ENCODE results near the gene HOMER2. TPM values are rescaled to one million over a fixed set of nuclear protein-coding genes. Genes with fewer than 3 reads are reported as not detected.
"Not testable (repeated sequence)": the region's sequence is repeated elsewhere in the genome, so short reads cannot be mapped to it uniquely, and the experiment has no call there.

Gene HOMER2
- total RNA-seq: 16.4 TPM
- long read RNA-seq, transcript HOMER2-202 (9 exons, 1,950 nt): major isoform, 12 of 22 reads
- long read RNA-seq, partial matches to known transcripts: 1 of 22 reads
- long read RNA-seq, other reads (novel, unspliced or antisense): 7 of 22 reads

- peak; percentile 82 for ATAC-seq
- no peak within 1 kb of the TSS for H3K27ac ChIP-seq
Measured at GRCh38 chr15:82952158-82953081, at the start of gene HOMER2. HOMER2 (minus strand) TSS chr15:82952720; CDS start chr15:82952535, 185 bp downstream.

GRCh38 chr15:83000672-83001031 lies 48.1 kb upstream of the HOMER2 start:
- H3K9me3 ChIP-seq; ATAC-seq; DNase-seq; H3K4me1 ChIP-seq; H3K27ac ChIP-seq; H3K27me3 ChIP-seq; H3K4me3 ChIP-seq; intact Hi-C loops (cut with DNase I): not testable (repeated sequence)
- H3K36me3 ChIP-seq: peaks cover 19% of the 10 kb centered on the region

More at GRCh38 chr15:82952158-82953081, at the start of gene HOMER2:
- H3K27me3 ChIP-seq: peaks cover 8% of the 10 kb centered on the region
- no peaks in the 10 kb centered on the region for H3K36me3 ChIP-seq
- TF ChIP-seq CTCF (IDR thresholded peaks at IDR 0.05): no peak
- intact Hi-C loops (cut with DNase I): no loop called here
- peaks cover 12% of the 10 kb centered on the region for H3K4me1 ChIP-seq
- DNase-seq: peak; percentile 79
- H3K9me3 ChIP-seq: no peaks in the 10 kb centered on the region
- peak within 1 kb of the TSS; percentile 56 for H3K4me3 ChIP-seq

GRCh38 chr15:82999905-83000671 lies 47.6 kb upstream of the HOMER2 start:
- DNase-seq: no peak
- Histone ChIP-seq H3K36me3 (peaks cover 14% of the 10 kb centered on the region), H3K4me3 (peak overlapping the region; percentile 36), H3K4me1 (peaks cover 5% of the 10 kb centered on the region), H3K9me3 (no peaks in the 10 kb centered on the region), H3K27me3 (no peaks in the 10 kb centered on the region), H3K27ac (peak overlapping the region; percentile 44)
- ATAC-seq: peak; percentile 81
- intact Hi-C loops (cut with DNase I): no loop called here
- peak; percentile 42 for TF ChIP-seq CTCF (IDR thresholded peaks at IDR 0.05)

GRCh38 chr15:82999426-82999825 lies 46.9 kb upstream of the HOMER2 start:
- no peak overlapping the region for H3K4me3 ChIP-seq
- TF ChIP-seq CTCF (IDR thresholded peaks at IDR 0.05): no peak

GRCh38 chr15:82995938-82996337 lies 43.4 kb upstream of the HOMER2 start:
- no peak for TF ChIP-seq CTCF (IDR thresholded peaks at IDR 0.05)
- no peak for DNase-seq
- no peak for ATAC-seq
- Histone ChIP-seq H3K4me1 (peaks cover 5% of the 10 kb centered on the region), H3K27me3 (no peaks in the 10 kb centered on the region), H3K4me3 (no peak overlapping the region), H3K9me3 (no peaks in the 10 kb centered on the region), H3K27ac (no peak overlapping the region), H3K36me3 (peaks cover 10% of the 10 kb centered on the region)
- intact Hi-C loops (cut with DNase I): no loop called here

More at GRCh38 chr15:82999426-82999825, 46.9 kb upstream of the HOMER2 start:
- ATAC-seq (no peak), DNase-seq (no peak)
- no peak overlapping the region for H3K27ac ChIP-seq
- H3K4me1 ChIP-seq: peaks cover 5% of the 10 kb centered on the region
- peaks cover 7% of the 10 kb centered on the region for H3K36me3 ChIP-seq
- intact Hi-C loops (cut with DNase I): no loop called here
- H3K9me3 ChIP-seq: no peaks in the 10 kb centered on the region
- H3K27me3 ChIP-seq: no peaks in the 10 kb centered on the region

Data from upper lobe of right lung (tissue), 1 donor.